ENCODE measurements around the gene ME3.

ME3 gene

GRCh38 chr11:86442827-86443226 is 229.6 kb downstream of the ME3 start:
- no peak overlapping the region for H3K9ac ChIP-seq
- no peaks in the 10 kb centered on the region for H3K27me3 ChIP-seq (ENCODE audit: insufficient read depth, low read depth)
- H3K4me2 ChIP-seq, result no peak overlapping the region
- H3K4me3 ChIP-seq (IDR thresholded peaks at IDR 0.05; ENCODE audit: insufficient read depth, low read depth, low read length), result no peak overlapping the region
- H3K27ac ChIP-seq, result no peak overlapping the region
- H3K36me3 ChIP-seq (ENCODE audit: insufficient read depth), result no peaks in the 10 kb centered on the region
- H3K4me1 ChIP-seq (ENCODE audit: low read depth, poor library complexity, severe bottlenecking), result no peaks in the 10 kb centered on the region
- H2AFZ ChIP-seq (ENCODE audit: low read depth), result no peak overlapping the region
- no peak for TF ChIP-seq CTCF (conservative IDR thresholded peaks at IDR 0.05; ENCODE audit: low read depth, low read length)
- no peaks in the 10 kb centered on the region for H3K79me2 ChIP-seq (ENCODE audit: insufficient read depth, low read depth)
- no peaks in the 10 kb centered on the region for H4K20me1 ChIP-seq (ENCODE audit: insufficient read depth)

GRCh38 chr11:86442420-86442819 is 230.0 kb downstream of the ME3 start:
- no peaks in the 10 kb centered on the region for H3K79me2 ChIP-seq (ENCODE audit: insufficient read depth, low read depth)
- H3K27ac ChIP-seq, result no peak overlapping the region
- H3K9ac ChIP-seq, result no peak overlapping the region
- no peaks in the 10 kb centered on the region for H4K20me1 ChIP-seq (ENCODE audit: insufficient read depth)
- H3K4me3 ChIP-seq (IDR thresholded peaks at IDR 0.05; ENCODE audit: insufficient read depth, low read depth, low read length), result no peak overlapping the region
- H3K4me1 ChIP-seq (ENCODE audit: low read depth, poor library complexity, severe bottlenecking), result no peaks in the 10 kb centered on the region
- no peak overlapping the region for H2AFZ ChIP-seq (ENCODE audit: low read depth)
- H3K27me3 ChIP-seq (ENCODE audit: insufficient read depth, low read depth), result no peaks in the 10 kb centered on the region
- TF ChIP-seq CTCF (conservative IDR thresholded peaks at IDR 0.05; ENCODE audit: low read depth, low read length), result no peak
- no peaks in the 10 kb centered on the region for H3K36me3 ChIP-seq (ENCODE audit: insufficient read depth)
- no peak overlapping the region for H3K4me2 ChIP-seq

- no peaks in the 10 kb centered on the region for H3K4me1 ChIP-seq (ENCODE audit: low read depth, poor library complexity, severe bottlenecking)
- H2AFZ ChIP-seq (ENCODE audit: low read depth), result no peak overlapping the region
- no peak overlapping the region for H3K27ac ChIP-seq
- TF ChIP-seq CTCF (conservative IDR thresholded peaks at IDR 0.05; ENCODE audit: low read depth, low read length), result no peak
- no peaks in the 10 kb centered on the region for H3K27me3 ChIP-seq (ENCODE audit: insufficient read depth, low read depth)
- no peak overlapping the region for H3K4me2 ChIP-seq
- H3K9ac ChIP-seq, result no peak overlapping the region
- H3K4me3 ChIP-seq (IDR thresholded peaks at IDR 0.05; ENCODE audit: insufficient read depth, low read depth, low read length), result no peak overlapping the region
- no peaks in the 10 kb centered on the region for H3K79me2 ChIP-seq (ENCODE audit: insufficient read depth, low read depth)
- no peaks in the 10 kb centered on the region for H3K36me3 ChIP-seq (ENCODE audit: insufficient read depth)
- no peaks in the 10 kb centered on the region for H4K20me1 ChIP-seq (ENCODE audit: insufficient read depth)
These were observed 231.6 kb downstream of the ME3 start for GRCh38 chr11:86440843-86441242.

GRCh38 chr11:86440305-86440716 is 232.1 kb downstream of the ME3 start:
- TF ChIP-seq CTCF (conservative IDR thresholded peaks at IDR 0.05; ENCODE audit: low read depth, low read length), result no peak
- Histone ChIP-seq H4K20me1 (ENCODE audit: insufficient read depth) (no peaks in the 10 kb centered on the region), H3K36me3 (ENCODE audit: insufficient read depth) (no peaks in the 10 kb centered on the region), H3K4me2 (no peak overlapping the region), H3K79me2 (ENCODE audit: insufficient read depth, low read depth) (no peaks in the 10 kb centered on the region), H3K27me3 (ENCODE audit: insufficient read depth, low read depth) (no peaks in the 10 kb centered on the region), H2AFZ (ENCODE audit: low read depth) (no peak overlapping the region), H3K9ac (no peak overlapping the region), H3K27ac (no peak overlapping the region), H3K4me1 (ENCODE audit: low read depth, poor library complexity, severe bottlenecking) (no peaks in the 10 kb centered on the region), H3K4me3 (IDR thresholded peaks at IDR 0.05; ENCODE audit: insufficient read depth, low read depth, low read length) (no peak overlapping the region)
